Astrocyte of the cerebellum (primary cell): ENCODE results near the gene SLC7A7.

Experiments
- DNase-seq: peaks from one replicate; pipeline ENCODE4 v3.0.0-alpha.2; 2011; ENCODE audit warnings: low read depth
- H3K4me3 ChIP-seq: 2 replicates; pipeline ENCODE4 v1.5.1; 2011; ENCODE audit warnings: mild to moderate bottlenecking, low read depth, low read length, moderate library complexity
- CTCF ChIP-seq: IDR thresholded peaks from 2 replicates; pipeline ENCODE4 v1.5.1; 2012; ENCODE audit warnings: low read length, low read depth, moderate library complexity, mild to moderate bottlenecking; ENCODE audit errors: missing control alignments
- in situ Hi-C: cut with HindIII; loops from 2 replicates; pipeline ENCODE4 v1.10.0; 2017; ENCODE audit warnings: low sequenced_read_pairs

Gene SLC7A7

GRCh38 chr14:22837750-22838538 lies 22.7 kb upstream of the SLC7A7 start:
- in situ Hi-C loops: no loop called here
- no peak for DNase-seq
- H3K4me3 ChIP-seq: peak overlapping the region; percentile 98
- TF ChIP-seq CTCF: no peak

- no peak for TF ChIP-seq CTCF
- H3K4me3 ChIP-seq: peak overlapping the region; percentile 98
- DNase-seq: no peak
- in situ Hi-C loops: no loop called here
Measured at GRCh38 chr14:22837114-22837749, 22.0 kb upstream of the SLC7A7 start.

- DNase-seq: peak; percentile 77
- in situ Hi-C loops: no loop called here
- peak; percentile 54 for TF ChIP-seq CTCF
- peak within 1 kb of the TSS; percentile 98 for H3K4me3 ChIP-seq
Measured at GRCh38 chr14:22836301-22837113, 21.3 kb upstream of the SLC7A7 start, which contains the start of gene MMP14. Gene MMP14, plus strand, starts transcription at chr14:22836585. Its CDS starts 233 bp downstream, at chr14:22836818.

GRCh38 chr14:22835505-22835904 lies 20.3 kb upstream of the SLC7A7 start:
- no peak overlapping the region for H3K4me3 ChIP-seq
- in situ Hi-C loops: no loop called here
- no peak for DNase-seq
- TF ChIP-seq CTCF: no peak

GRCh38 chr14:22830443-22831010 lies 15.3 kb upstream of the SLC7A7 start:
- in situ Hi-C loops: no loop called here
- TF ChIP-seq CTCF: no peak
- DNase-seq: no peak
- H3K4me3 ChIP-seq: peak overlapping the region; percentile 91
